Left lung (tissue), 10 donors: Measurements from ENCODE around the gene LACTBL1. TPM values are rescaled to one million over a fixed set of nuclear protein-coding genes. Genes with fewer than 3 reads are reported as not detected.

Experiments
- ATAC-seq: fragments of 200-7000 bp; cut with Tn5 transposase; one replicate; pipeline ENCODE4 v1.9.1; 2020; ENCODE audit warnings: moderate library complexity
- DNase-seq, 4 donors: peaks; one replicate each; pipeline ENCODE4 v3.0.0-alpha.2; 2013 to 2020
- H3K27ac ChIP-seq, 2 donors: fragments of 200-600 bp; sonication (generic) in 1 of 2; one replicate each; pipeline versions ENCODE4 v1.5.0 to v1.8.0; 2020 to 2021
- H3K27me3 ChIP-seq, 2 donors: fragments of 200-600 bp; sonication (generic) in 1 of 2; one replicate each; pipeline versions ENCODE4 v1.5.0 to v1.8.0; 2020 to 2021
- H3K36me3 ChIP-seq, 2 donors: fragments of 200-600 bp; sonication (generic) in 1 of 2; one replicate each; pipeline versions ENCODE4 v1.5.0 to v1.8.0; 2020 to 2021
- H3K4me1 ChIP-seq, 2 donors: fragments of 200-600 bp; one replicate each; pipeline ENCODE4 v1.8.0; 2021
- H3K4me3 ChIP-seq, 2 donors: fragments of 200-600 bp; sonication (generic) in 1 of 2; one replicate each; pipeline versions ENCODE4 v1.5.0 to v1.8.0; 2020 to 2021; ENCODE audit warnings: mild to moderate bottlenecking in 1 of 2
- H3K9me3 ChIP-seq, 2 donors: fragments of 200-600 bp; sonication (generic) in 1 of 2; one replicate each; pipeline versions ENCODE4 v1.5.0 to v1.8.0; 2020 to 2021
- CTCF ChIP-seq, 2 donors: fragments of 200-600 bp; sonication (generic) in 1 of 2; IDR thresholded peaks; one replicate each; pipeline versions ENCODE4 v1.5.0 to v1.8.0; 2021; ENCODE audit warnings: antibody characterized with exemption in 2 of 2
- intact Hi-C, 2 donors: fragments of 100-400 bp; cut with DNase I; formaldehyde crosslinking; loops; one replicate each; pipeline versions ENCODE4 v1.11.2 to v1.14.2; 2022
- polyA plus RNA-seq, 6 donors: library from polyadenylated mRNA; unstranded; fragments of 120-200 nt; gene quantifications; one replicate each; pipeline ENCODE4 v1.2.1, GENCODE V29; 2013; ENCODE audit not compliant: insufficient read length in 6 of 6
- total RNA-seq, 2 donors: library from RNA; stranded (reverse); fragmentation: NEBNext Ultra II Directional; extraction: Animal tissue kit (Norgen Biotek cat#: 25700); gene quantifications; one replicate each; pipeline ENCODE4 v1.2.1, GENCODE V29; 2021
- donor health status: DM: no; HTN: yes; CAD: no.
- donor health status: DM: no; HTN: no; CAD: no.

LACTBL1 gene
- total and polyA plus RNA-seq, 8 donors: not detected

GRCh38 chr1:22925111-22925510 is 47.6 kb downstream of the LACTBL1 start:
- no peak overlapping the region for H3K4me3 ChIP-seq
- DNase-seq (no peak), ATAC-seq (no peak)
- H3K4me1 ChIP-seq: no peaks in the 10 kb centered on the region
- H3K9me3 ChIP-seq: no peaks in the 10 kb centered on the region
- intact Hi-C loops: loop anchor here in 1 of 2 donors (10.0 kb wide), 1 partner anchor 250 kb away; no protein-coding TSS in a partner anchor
- H3K27me3 ChIP-seq: peaks cover 0 to 13% of the 10 kb centered on the region in 2 donors
- TF ChIP-seq CTCF (IDR thresholded peaks at IDR 0.05): no peak
- H3K27ac ChIP-seq: no peak overlapping the region
- H3K36me3 ChIP-seq: no peaks in the 10 kb centered on the region

- no peak for TF ChIP-seq CTCF (IDR thresholded peaks at IDR 0.05)
- intact Hi-C loops: loop anchor here in 1 of 2 donors (10.0 kb wide), 1 partner anchor 248 kb away; no protein-coding TSS in a partner anchor
- Histone ChIP-seq H3K4me3 (no peak overlapping the region), H3K9me3 (no peaks in the 10 kb centered on the region), H3K4me1 (no peaks in the 10 kb centered on the region), H3K36me3 (no peaks in the 10 kb centered on the region), H3K27ac (no peak overlapping the region), H3K27me3 (peaks cover 0 to 12% of the 10 kb centered on the region in 2 donors)
- no peak for ATAC-seq
- no peak for DNase-seq
These were observed 50.0 kb downstream of the LACTBL1 start for GRCh38 chr1:22922640-22923039.

GRCh38 chr1:22921452-22922126 is 51.1 kb downstream of the LACTBL1 start:
- TF ChIP-seq CTCF (IDR thresholded peaks at IDR 0.05): no peak
- no peak for DNase-seq
- H3K36me3 ChIP-seq: no peaks in the 10 kb centered on the region
- H3K27ac ChIP-seq: no peak overlapping the region
- H3K27me3 ChIP-seq: peaks cover 0 to 17% of the 10 kb centered on the region in 2 donors
- intact Hi-C loops: loop anchor here in 1 of 2 donors (10.0 kb wide), 1 partner anchor 247 kb away; no protein-coding TSS in a partner anchor
- ATAC-seq: peak; percentile 77
- no peaks in the 10 kb centered on the region for H3K9me3 ChIP-seq
- H3K4me1 ChIP-seq: no peaks in the 10 kb centered on the region
- no peak overlapping the region for H3K4me3 ChIP-seq

GRCh38 chr1:22920734-22921451 is 51.8 kb downstream of the LACTBL1 start:
- Histone ChIP-seq H3K27me3 (peaks cover 0 to 21% of the 10 kb centered on the region in 2 donors), H3K4me1 (no peaks in the 10 kb centered on the region), H3K9me3 (no peaks in the 10 kb centered on the region), H3K4me3 (no peak overlapping the region), H3K36me3 (no peaks in the 10 kb centered on the region), H3K27ac (no peak overlapping the region)
- intact Hi-C loops: loop anchor here in 1 of 2 donors (10.0 kb wide), 1 partner anchor 246 kb away; no protein-coding TSS in a partner anchor
- no peak for TF ChIP-seq CTCF (IDR thresholded peaks at IDR 0.05)
- DNase-seq (no peak), ATAC-seq (peak; percentile 51)
